Stimulated activated CD4-positive, alpha-beta T cell treated with anti-CD3 and anti-CD28 coated beads, TNF-alpha, amount 100 ng/mL, for 1 hour (primary cell): ENCODE results near the gene SRCIN1.

Experiments used
- DNase-seq, 3 donors: peaks; one replicate each; pipeline ENCODE4 v3.0.0-alpha.2; 2020; ENCODE audit warnings: low read depth in 3 of 3, low spot score in 1 of 3

Gene SRCIN1

GRCh38 chr17:38565853-38566665 is 39.7 kb downstream of the SRCIN1 start:
- no peak for DNase-seq

GRCh38 chr17:38564869-38565268 is 40.9 kb downstream of the SRCIN1 start:
- no peak for DNase-seq

DNA sequence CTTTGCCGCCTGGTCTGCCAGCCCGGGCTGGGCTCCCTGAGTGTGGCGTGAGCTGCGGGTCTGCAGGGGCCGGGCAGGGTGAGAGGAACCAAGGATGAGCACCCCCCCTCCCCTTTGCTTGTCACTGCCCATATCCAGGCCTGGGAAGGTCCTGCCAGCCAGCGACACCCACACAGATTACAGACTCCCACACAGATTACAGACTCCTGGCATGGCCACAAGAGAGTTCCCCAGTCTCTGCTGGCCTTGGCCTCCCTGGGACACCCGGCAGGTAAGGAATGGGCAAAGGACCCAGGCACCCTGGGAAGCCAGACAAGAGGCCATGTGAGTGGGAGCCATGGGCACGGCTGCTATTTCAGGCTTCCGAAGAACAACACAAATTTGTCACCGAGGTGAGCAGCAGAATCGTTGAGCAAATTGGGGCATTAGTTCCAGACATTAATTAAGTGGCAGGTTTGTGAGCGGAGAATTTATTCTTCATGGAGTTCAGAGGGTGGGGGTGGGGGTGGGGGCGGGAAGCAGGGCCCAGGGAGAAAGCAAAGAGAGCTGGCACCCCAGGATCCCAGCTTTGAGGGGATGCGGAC is 41.4 kb downstream of the SRCIN1 start:
- DNase-seq, result no peak

DNA sequence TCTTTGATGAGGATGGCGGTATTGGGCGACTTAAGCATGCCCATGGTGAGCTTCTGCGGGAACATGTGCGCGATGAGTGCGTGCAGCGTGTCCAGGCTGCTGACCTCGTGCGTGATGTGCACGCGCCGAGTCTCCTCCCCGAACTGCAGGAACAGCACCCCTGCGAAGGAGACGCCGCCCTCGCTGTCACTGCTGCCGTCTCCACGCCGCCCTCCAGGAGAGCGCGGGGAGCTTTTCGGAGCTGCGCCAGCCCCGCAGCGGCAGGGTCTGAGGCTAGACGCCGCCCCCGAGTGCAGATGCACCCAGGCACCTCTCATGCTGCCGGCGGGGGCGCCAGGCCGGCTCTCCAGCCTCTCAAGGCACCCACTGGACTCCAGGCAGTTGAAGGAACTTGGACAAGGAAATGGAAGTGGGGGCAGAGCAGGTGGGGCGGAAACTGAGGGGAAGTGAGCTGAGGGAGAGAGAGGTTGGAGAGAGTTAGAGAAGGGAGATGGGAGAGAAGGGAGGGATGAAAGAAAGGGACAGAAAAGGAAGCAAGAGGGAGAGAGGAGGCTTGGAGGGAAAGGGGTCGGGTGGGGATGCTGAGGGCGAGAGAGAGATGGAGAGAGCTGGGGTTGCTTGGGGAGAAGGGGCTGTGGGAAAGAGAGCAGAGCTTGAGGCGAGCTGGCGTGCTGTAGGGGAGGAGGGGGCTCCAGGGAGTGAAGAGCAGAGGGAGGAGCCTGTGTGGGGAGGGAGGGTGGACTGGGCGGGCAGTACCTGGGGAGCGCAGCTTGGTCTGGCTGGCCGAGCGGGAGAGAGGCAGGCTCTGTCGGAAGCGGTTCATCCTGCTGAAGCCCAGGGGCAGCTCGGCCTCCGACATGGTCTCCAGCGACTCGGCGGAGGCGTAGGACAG is 42.1 kb downstream of the SRCIN1 start:
- DNase-seq, result no peak

DNA sequence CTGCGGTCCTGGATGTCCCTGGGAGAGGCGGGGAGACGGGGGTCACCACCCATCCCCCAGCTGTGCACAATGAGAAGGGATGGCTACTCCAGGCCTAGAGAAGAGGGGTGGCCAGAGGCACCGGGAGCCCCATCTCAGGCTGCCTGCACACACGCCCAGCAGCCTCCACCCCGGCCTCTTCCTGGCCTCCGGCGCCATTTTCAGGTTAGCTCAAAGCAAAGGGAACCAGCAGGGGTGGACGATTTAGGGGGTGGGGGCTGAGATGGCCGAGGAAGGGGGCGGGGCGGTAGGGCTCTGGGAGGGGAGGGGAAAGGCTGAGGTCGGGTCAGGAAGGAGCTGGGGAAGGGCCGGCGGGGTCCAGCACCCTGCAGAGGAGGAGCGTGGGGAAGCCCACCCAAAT is 42.8 kb downstream of the SRCIN1 start:
- DNase-seq, result no peak

GRCh38 chr17:38562215-38562569 is 43.6 kb downstream of the SRCIN1 start:
- no peak for DNase-seq

DNA sequence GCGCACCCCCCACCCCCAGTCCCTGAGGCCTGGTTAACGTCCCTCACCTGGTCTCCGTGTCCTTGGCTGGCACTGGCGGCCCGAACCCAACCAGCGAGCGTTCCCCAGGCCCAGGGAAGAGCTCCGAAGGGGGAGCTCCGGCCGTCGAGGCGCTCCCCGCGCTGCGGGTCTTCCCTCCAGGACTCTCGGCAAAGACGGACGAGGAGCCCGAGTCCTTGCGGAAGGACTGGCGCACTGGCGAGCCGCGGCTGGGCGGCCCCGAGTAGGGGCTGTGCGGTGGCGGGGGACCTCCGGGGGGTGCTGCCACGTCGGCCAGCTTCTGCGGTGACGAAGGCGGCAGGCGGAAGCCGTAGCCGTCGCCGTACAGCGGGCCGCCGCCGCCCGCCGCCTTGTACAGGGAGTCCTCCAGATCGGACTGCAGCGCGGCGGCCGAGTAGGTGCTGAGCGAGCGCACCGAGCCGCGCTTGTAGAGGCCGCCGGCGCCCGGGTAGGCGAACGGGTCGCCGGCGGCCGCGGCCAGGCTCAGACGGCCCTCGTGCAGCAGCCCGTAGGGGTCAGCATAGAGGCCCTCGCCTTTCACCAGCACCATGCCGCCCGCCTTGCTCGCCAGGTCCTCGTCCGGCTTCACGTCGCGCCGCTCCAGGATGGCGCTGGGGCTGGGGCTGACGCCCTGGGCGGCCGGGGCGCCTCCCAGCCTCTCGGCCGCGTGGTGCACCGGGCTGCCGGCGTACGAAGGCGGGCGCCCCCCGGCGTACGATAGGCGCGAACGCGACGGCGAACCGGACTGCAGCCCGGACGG is 44.1 kb downstream of the SRCIN1 start:
- DNase-seq, result no peak

DNA sequence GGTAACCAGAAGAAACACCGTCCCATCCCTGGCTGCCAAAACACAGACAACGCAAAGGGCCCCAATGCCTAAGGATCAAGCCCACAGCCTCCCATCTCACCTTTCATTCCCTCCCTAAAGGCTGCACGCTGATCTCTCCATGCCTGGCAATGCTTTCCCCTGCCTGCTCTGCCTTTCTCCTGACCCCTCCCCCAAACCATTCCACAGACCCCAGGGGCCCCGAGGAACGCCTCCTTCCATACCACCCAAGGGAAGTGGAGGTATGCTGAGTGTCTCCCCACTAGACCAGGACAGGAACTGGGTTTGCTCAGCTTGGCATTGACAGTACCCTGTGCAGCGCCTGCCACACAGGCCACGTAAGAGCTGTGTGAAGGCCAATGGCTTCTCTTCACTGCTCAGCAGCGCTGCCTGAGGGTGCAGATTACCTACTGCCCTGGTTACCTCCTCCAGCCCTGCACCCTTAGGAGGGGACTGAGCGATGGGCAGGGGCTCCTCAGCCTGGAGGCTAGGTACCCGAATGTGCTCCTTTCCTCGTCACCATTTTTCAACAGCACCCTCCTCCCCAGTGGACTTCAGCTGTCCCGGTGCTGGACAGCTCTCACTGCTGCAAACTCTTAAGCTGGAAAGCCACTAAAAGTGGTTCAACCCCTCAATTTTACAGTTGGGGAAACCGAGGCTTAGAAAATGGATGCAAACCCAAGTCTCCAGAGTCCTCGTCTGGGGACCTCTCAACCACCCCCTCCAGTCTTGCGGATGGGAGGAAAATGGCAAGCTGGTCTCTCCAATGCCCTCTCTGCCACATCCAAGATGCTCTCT is 45.0 kb downstream of the SRCIN1 start:
- no peak for DNase-seq

GRCh38 chr17:38559880-38560230 is 45.9 kb downstream of the SRCIN1 start:
- no peak for DNase-seq

- peak; percentile 68 to 88 (median 70) for DNase-seq
Observed at GRCh38 chr17:38559051-38559879, 46.5 kb downstream of the SRCIN1 start.

GRCh38 chr17:38558728-38559050 is 47.1 kb downstream of the SRCIN1 start:
- no peak for DNase-seq

GRCh38 chr17:38557836-38558727 is 47.7 kb downstream of the SRCIN1 start:
- DNase-seq, result peak; percentile 64 to 82 (median 81)

- no peak for DNase-seq
Observed at GRCh38 chr17:38557396-38557795, 48.4 kb downstream of the SRCIN1 start.

GRCh38 chr17:38556239-38556638 is 49.5 kb downstream of the SRCIN1 start:
- no peak for DNase-seq

DNA sequence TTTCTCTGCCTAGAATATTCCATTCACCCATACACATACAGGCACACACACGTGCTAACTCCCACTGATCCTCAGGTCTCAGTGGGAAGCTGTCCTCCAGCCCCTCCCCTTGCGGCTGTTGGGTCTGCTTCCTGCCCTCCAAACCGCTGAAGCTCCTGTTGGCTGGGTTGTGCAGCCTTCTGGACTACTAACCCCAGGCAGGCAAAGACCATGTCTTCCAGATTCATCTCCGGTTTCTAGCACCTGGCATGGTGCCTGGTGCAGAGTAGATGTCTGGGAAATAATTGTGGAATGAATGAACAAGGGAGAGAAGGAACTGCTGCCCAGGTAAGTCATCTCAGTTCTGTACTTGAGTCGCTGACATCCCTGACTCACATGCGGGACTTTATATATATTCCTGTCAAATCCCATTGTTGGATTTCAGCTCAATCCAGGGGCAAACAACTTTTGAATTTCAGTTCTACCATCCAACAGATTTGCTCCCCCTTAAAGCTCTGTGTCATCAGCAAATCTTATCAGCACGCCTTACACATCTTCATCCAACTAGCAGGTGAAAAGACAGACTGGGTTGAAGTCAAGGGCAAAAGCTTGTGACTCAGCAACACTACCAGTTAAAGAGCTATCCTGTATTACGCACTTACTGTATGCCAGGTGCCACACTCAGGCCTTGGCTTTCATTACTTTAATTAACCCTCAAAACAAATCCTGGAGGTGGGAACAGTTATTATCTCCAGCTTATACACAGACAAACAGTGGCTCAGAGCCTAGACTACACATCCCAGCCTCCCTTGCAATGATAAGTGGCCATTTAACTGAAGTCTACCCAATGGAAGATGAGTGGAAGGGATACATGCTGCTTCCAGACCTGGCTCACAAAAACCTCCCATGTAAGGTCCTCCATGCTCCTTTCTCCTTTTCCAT is 51.1 kb downstream of the SRCIN1 start:
- no peak for DNase-seq

DNA sequence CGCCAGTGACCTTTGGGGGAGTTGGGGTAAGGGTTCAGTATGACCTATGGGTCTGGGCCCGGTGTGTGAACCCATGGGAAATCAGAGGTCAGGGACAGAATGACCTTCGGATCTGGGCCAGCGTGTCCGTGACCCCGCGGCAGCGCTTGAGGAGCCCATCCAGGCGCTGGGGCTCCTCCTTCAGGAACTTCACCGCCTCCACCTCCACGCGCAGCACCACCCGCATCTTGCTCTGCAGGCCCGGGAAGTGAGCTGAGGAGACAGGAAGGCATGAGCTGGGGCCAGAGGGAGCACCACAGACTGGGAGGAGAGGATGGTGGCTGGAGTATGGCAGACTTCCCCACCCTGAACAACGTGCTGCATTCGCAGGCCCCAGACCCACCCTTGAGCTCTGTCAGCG is 53.4 kb downstream of the SRCIN1 start:
- DNase-seq, result no peak

DNA sequence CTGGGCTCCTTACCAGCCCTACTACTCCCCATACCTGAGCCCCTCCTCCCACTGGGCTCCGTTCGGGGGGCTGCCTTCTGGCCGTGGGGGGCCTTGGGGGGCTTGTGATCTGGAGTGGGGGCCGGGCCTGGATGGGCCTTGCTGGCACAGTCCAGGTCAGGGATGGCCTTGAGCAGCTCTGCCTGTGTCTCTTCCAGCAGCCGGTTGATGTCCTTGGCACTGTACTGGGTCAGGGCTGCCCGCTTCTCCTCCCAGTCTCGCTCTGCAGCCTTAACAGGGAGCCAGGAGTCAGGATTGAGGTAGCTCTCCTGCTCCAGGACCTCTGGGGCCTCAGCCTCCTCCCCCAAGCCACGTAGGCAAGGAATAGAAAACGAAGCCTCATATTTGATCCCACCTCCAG is 54.6 kb downstream of the SRCIN1 start:
- DNase-seq, result no peak

DNA sequence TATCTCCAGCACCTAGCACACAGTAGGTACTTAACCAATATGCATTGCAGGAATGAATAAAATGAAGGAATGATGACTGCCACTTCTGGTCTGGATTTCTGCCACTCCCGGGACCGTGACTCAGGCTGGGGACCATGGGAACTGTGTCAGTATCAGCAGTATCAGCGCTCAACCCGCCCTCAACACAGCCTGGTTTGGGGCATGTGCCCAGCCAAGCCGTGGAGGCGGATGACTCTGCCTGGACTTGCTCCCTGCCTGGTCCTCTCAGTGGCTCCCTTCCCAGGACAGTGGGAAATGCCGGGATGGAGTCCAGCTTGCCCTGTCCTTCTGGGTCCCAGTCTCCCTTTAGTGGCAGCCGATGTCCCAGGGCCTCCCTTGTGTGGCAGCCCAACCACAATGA is 55.1 kb downstream of the SRCIN1 start:
- DNase-seq, result no peak
